Adrenal gland (tissue), 5 donors: Measurements from ENCODE around the gene CHRNG.

ENCODE experiments used
- POLR2A ChIP-seq, 2 donors: fragments of 450-650 bp; IDR thresholded peaks; one replicate each; pipeline ENCODE4 v1.6.1; 2017; ENCODE audit warnings: antibody characterized with exemption in 2 of 2, mild to moderate bottlenecking in 2 of 2, moderate library complexity in 1 of 2
- TF ChIP-seq, protein P1 (sequence below), 6 experiments: fragments of 450-650 bp in 4 of 6; fragments of 200-600 bp in 2 of 6; sonication (generic) in 1 of 6; IDR thresholded peaks; 1 replicate in 5 of 6; 2 replicates in 1 of 6; pipeline versions ENCODE4 v1.5.1 to v1.8.0; 2016 to 2021; ENCODE audit warnings: antibody characterized with exemption in 6 of 6, mild to moderate bottlenecking in 2 of 6, moderate library complexity in 1 of 6
- donor health status: DM: no; HTN: no; CAD: no.

DNA sequence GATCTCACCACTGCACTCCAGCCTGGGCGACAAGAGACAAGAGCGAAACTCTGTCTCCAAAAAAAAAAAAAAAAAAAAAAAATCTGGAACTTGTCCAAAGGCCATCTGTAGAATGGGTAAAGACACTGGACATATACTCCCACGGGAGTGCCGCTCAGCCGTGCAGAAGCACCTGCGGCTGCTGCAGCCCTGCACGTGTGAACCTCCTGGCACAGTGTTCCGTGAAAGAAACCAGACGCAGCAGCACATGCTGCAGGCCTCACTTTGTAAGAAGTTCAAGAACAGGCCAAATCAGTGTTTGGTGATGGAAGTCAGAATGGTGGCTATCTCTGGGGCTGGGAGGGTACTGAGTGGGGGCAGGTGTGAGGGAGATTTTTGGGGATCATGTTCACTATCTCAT lies 7.1 kb upstream of the CHRNG start:
- TF ChIP-seq, protein P1, sequence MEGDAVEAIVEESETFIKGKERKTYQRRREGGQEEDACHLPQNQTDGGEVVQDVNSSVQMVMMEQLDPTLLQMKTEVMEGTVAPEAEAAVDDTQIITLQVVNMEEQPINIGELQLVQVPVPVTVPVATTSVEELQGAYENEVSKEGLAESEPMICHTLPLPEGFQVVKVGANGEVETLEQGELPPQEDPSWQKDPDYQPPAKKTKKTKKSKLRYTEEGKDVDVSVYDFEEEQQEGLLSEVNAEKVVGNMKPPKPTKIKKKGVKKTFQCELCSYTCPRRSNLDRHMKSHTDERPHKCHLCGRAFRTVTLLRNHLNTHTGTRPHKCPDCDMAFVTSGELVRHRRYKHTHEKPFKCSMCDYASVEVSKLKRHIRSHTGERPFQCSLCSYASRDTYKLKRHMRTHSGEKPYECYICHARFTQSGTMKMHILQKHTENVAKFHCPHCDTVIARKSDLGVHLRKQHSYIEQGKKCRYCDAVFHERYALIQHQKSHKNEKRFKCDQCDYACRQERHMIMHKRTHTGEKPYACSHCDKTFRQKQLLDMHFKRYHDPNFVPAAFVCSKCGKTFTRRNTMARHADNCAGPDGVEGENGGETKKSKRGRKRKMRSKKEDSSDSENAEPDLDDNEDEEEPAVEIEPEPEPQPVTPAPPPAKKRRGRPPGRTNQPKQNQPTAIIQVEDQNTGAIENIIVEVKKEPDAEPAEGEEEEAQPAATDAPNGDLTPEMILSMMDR (IDR thresholded peaks at IDR 0.05), result no peak
- no peak for TF ChIP-seq POLR2A (IDR thresholded peaks at IDR 0.05)
